ENCODE data around the gene RCAN2. TPM values are rescaled to one million over a fixed set of nuclear protein-coding genes. Genes with fewer than 3 reads are reported as not detected.

RCAN2 gene
- total and polyA plus RNA-seq, 2 donors (not counting 3 experiments of a cell fraction or from before 2014, with no cell fraction given): 0.07 to 0.33 TPM

DNA sequence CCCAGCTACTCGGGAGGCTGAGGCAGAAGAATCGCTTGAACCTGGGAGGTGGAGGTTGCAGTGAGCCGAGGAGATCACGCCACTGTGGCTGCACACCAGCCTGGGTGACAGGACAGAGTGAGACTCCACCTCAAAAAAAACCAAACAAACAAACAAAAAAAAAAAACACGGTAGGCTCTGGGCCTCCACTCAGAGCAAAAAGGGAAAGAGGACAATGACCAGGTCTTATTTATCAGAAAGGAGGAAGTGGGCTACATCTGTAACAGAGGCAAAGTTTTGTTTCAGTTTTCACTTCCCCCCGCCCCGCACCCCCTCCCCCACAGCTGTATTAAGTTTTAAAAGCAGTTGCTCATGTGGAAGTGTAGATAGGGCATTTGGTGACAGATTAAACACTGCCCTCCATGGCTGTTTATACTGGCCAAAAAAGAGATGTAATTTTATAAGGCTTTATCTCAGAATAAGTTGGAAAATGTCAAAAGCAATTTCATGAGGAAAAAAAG is 114.6 kb downstream of the RCAN2 start:
- DNase-seq (ENCODE audit: low read depth, low spot score): no peak
- peaks cover 0 to 7% of the 10 kb centered on the region in 2 experiments for H3K27me3 ChIP-seq (ENCODE audit: control insufficient read depth in 2 of 2, insufficient read depth in 2 of 2, low read length in 2 of 2)
- no peaks in the 10 kb centered on the region for H3K4me1 ChIP-seq (ENCODE audit: control insufficient read depth, extremely low read depth, insufficient read depth, low read length)
- H3K4me2 ChIP-seq (ENCODE audit: insufficient read depth, low read length): no peak overlapping the region
- FAIRE-seq: no peak
- ChIA-PET POLR2A (no interaction called here), CTCF (no interaction called here)
- H4K20me1 ChIP-seq (replicated peaks; ENCODE audit: control insufficient read depth, extremely low read depth, insufficient read depth, low read length): no peaks in the 10 kb centered on the region
- BruUV-seq (replicated peaks): no TSS peak
- H3K9me3 ChIP-seq (replicated peaks; ENCODE audit: control insufficient read depth, insufficient read depth, low read length): no peaks in the 10 kb centered on the region
- H3K9me1 ChIP-seq (replicated peaks; ENCODE audit: control insufficient read depth, extremely low read depth, insufficient read depth, low read length): no peaks in the 10 kb centered on the region
- no peak overlapping the region for H3K9ac ChIP-seq (replicated peaks; ENCODE audit: extremely low read depth, insufficient read depth, low read length)
- H3K36me3 ChIP-seq (ENCODE audit: control insufficient read depth in 2 of 2, extremely low read depth in 1 of 2, insufficient read depth in 2 of 2, low read length in 2 of 2): no peaks in the 10 kb centered on the region
- no peaks in the 10 kb centered on the region for H3K79me2 ChIP-seq (ENCODE audit: control insufficient read depth, insufficient read depth, low read length)
- no peak overlapping the region for H2AFZ ChIP-seq (ENCODE audit: low read depth, low read length)
- no peak overlapping the region for H3K4me3 ChIP-seq (replicated peaks in 1 of 3; ENCODE audit: insufficient read depth in 1 of 3, low read depth in 1 of 3, low read length in 3 of 3)
- no peak for TF ChIP-seq EZH2 (IDR thresholded peaks at IDR 0.05; ENCODE audit: borderline replicate concordance, low read depth, low read length, severe bottlenecking)
- no peak for TF ChIP-seq JUN (IDR thresholded peaks at IDR 0.05; ENCODE audit: borderline replicate concordance, insufficient read depth, insufficient read length, low read depth)
- no peak for TF ChIP-seq GATA2 (IDR thresholded peaks at IDR 0.05; ENCODE audit: insufficient read depth, insufficient read length, low read depth, low read length)
- TF ChIP-seq FOS (IDR thresholded peaks at IDR 0.05; ENCODE audit: borderline replicate concordance, insufficient read depth, low read length): no peak
- dilution Hi-C loops (cut with MboI; ENCODE audit: extremely low pct_ligation_motif_present, low sequenced_read_pairs) (no loop called here), intact Hi-C loops (cut with micrococcal nuclease) (no loop called here)
- no peak overlapping the region for H3K27ac ChIP-seq (ENCODE audit: insufficient read depth, low read depth, low read length)

DNA sequence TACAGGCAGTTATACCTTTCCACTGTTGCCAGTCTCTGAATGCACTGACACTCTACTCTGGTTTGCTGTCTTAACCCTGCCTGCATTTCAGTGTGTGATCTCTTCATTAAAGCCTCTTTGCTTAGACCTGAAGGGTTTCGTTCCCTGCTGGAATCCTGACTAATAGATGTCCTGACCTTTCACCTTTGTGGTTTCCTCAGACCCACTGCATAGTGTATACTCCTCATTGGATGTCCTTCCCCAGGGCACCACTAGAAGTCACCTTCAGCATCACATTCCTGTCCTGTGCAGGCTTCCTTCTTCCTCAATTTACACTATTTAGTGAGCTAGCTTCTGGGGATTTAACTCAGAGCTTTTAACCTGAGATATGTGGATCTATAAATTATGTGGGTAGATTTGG is 120.6 kb downstream of the RCAN2 start:
- TF ChIP-seq JUN (IDR thresholded peaks at IDR 0.05; ENCODE audit: borderline replicate concordance, insufficient read depth, insufficient read length, low read depth) (no peak), POLR2AphosphoS5 (IDR thresholded peaks at IDR 0.05; ENCODE audit: insufficient read depth, low read depth, low read length) (no peak), POLR2A (IDR thresholded peaks at IDR 0.05; ENCODE audit: low read depth, low read length) (no peak), FOS (IDR thresholded peaks at IDR 0.05; ENCODE audit: borderline replicate concordance, insufficient read depth, low read length) (no peak), MYC (IDR thresholded peaks at IDR 0.05; ENCODE audit: low read depth, low read length) (no peak), GATA2 (IDR thresholded peaks at IDR 0.05; ENCODE audit: insufficient read depth, insufficient read length, low read depth, low read length) (no peak), EZH2 (IDR thresholded peaks at IDR 0.05; ENCODE audit: borderline replicate concordance, low read depth, low read length, severe bottlenecking) (no peak)
- TF ChIP-seq, protein P1, sequence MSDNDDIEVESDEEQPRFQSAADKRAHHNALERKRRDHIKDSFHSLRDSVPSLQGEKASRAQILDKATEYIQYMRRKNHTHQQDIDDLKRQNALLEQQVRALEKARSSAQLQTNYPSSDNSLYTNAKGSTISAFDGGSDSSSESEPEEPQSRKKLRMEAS (IDR thresholded peaks at IDR 0.05; ENCODE audit: insufficient read depth, insufficient read length): no peak
- TF ChIP-seq, protein P2, sequence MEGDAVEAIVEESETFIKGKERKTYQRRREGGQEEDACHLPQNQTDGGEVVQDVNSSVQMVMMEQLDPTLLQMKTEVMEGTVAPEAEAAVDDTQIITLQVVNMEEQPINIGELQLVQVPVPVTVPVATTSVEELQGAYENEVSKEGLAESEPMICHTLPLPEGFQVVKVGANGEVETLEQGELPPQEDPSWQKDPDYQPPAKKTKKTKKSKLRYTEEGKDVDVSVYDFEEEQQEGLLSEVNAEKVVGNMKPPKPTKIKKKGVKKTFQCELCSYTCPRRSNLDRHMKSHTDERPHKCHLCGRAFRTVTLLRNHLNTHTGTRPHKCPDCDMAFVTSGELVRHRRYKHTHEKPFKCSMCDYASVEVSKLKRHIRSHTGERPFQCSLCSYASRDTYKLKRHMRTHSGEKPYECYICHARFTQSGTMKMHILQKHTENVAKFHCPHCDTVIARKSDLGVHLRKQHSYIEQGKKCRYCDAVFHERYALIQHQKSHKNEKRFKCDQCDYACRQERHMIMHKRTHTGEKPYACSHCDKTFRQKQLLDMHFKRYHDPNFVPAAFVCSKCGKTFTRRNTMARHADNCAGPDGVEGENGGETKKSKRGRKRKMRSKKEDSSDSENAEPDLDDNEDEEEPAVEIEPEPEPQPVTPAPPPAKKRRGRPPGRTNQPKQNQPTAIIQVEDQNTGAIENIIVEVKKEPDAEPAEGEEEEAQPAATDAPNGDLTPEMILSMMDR (IDR thresholded peaks at IDR 0.05; ENCODE audit: extremely low read depth in 1 of 2, insufficient read depth in 1 of 2, low read depth in 1 of 2, low read length in 2 of 2): no peak
- BruUV-seq (replicated peaks): no TSS peak
- H3K79me2 ChIP-seq (ENCODE audit: control insufficient read depth, insufficient read depth, low read length): no peaks in the 10 kb centered on the region
- no peak overlapping the region for H3K4me2 ChIP-seq (ENCODE audit: insufficient read depth, low read length)
- DNase-seq (ENCODE audit: low read depth, low spot score) (no peak), FAIRE-seq (no peak)
- CTCF ChIA-PET: no interaction called here
- H3K27ac ChIP-seq (ENCODE audit: insufficient read depth, low read depth, low read length): no peak overlapping the region
- H3K27me3 ChIP-seq (ENCODE audit: control insufficient read depth in 2 of 2, insufficient read depth in 2 of 2, low read length in 2 of 2): no peaks in the 10 kb centered on the region
- H3K36me3 ChIP-seq (ENCODE audit: control insufficient read depth in 2 of 2, extremely low read depth in 1 of 2, insufficient read depth in 2 of 2, low read length in 2 of 2): no peaks in the 10 kb centered on the region
- no peak overlapping the region for H2AFZ ChIP-seq (ENCODE audit: low read depth, low read length)
- intact Hi-C loops (cut with micrococcal nuclease): no loop called here
- no peaks in the 10 kb centered on the region for H4K20me1 ChIP-seq (replicated peaks; ENCODE audit: control insufficient read depth, extremely low read depth, insufficient read depth, low read length)
- H3K9ac ChIP-seq (replicated peaks; ENCODE audit: extremely low read depth, insufficient read depth, low read length): no peak overlapping the region
- no peaks in the 10 kb centered on the region for H3K4me1 ChIP-seq (ENCODE audit: control insufficient read depth, extremely low read depth, insufficient read depth, low read length)
- POLR2A ChIA-PET: no interaction called here
- H3K9me1 ChIP-seq (replicated peaks; ENCODE audit: control insufficient read depth, extremely low read depth, insufficient read depth, low read length): no peaks in the 10 kb centered on the region
- no peaks in the 10 kb centered on the region for H3K9me3 ChIP-seq (replicated peaks; ENCODE audit: control insufficient read depth, insufficient read depth, low read length)
- H3K4me3 ChIP-seq (replicated peaks in 1 of 3; ENCODE audit: insufficient read depth in 1 of 3, low read depth in 1 of 3, low read length in 3 of 3): no peak overlapping the region
- dilution Hi-C loops (cut with MboI; ENCODE audit: extremely low pct_ligation_motif_present, low sequenced_read_pairs): no loop called here
